H1 (cell line): ENCODE measurements around the gene RAD9A. TPM values are rescaled to one million over a fixed set of nuclear protein-coding genes. Genes with fewer than 3 reads are reported as not detected.
A peak's percentile ranks its signal among the peaks of the same experiment; 100 is the strongest.

Experiments used
- CTCF ChIA-PET: fragments of 300-600 bp; sonication (Branson Sonifier 250); formaldehyde crosslinking; loops from one replicate; lab custom pipeline; 2021; ENCODE audit not compliant: partially characterized antibody; lab: Charles Lee
- POLR2A ChIA-PET: fragments of 300-600 bp; sonication (Branson Sonifier 250); formaldehyde crosslinking; loops from one replicate; lab custom pipeline; 2021; ENCODE audit warnings: inconsistent platforms; ENCODE audit not compliant: partially characterized antibody; lab: Charles Lee
- DNase-seq, 2 experiments: peaks; one replicate each; pipeline versions ENCODE4 v3.0.0 to v3.0.0-alpha.2; 2010 to 2022; ENCODE audit warnings: low spot score in 2 of 2, low read depth in 1 of 2, mixed read lengths in 1 of 2
- FAIRE-seq: peaks from 2 replicates; lab custom pipeline; 2011; peaks lifted over from hg19 to GRCh38; lab: Jason Lieb, UNC
- H2AFZ ChIP-seq: 2 replicates; pipeline ENCODE4 v1.8.1; 2012; ENCODE audit warnings: low read length, inconsistent platforms
- H2AK5ac ChIP-seq: 2 replicates; pipeline ENCODE4 v1.6.1; 2013; ENCODE audit warnings: low read depth, low read length
- H2BK120ac ChIP-seq: replicated peaks from 2 replicates; pipeline ENCODE3; 2013; ENCODE audit warnings: low read depth, low read length, inconsistent platforms
- H2BK12ac ChIP-seq: 2 replicates; pipeline ENCODE4 v1.6.1; 2013; ENCODE audit warnings: low read depth, low read length
- H2BK15ac ChIP-seq: 2 replicates; pipeline ENCODE4 v1.6.1; 2013; ENCODE audit warnings: low read length
- H2BK20ac ChIP-seq: 2 replicates; pipeline ENCODE4 v1.6.1; 2013; ENCODE audit warnings: low read length
- H2BK5ac ChIP-seq: 2 replicates; pipeline ENCODE4 v1.6.1; 2013; ENCODE audit warnings: low read depth, low read length
- H3K14ac ChIP-seq: 2 replicates; pipeline ENCODE4 v1.6.1; 2013; ENCODE audit warnings: inconsistent platforms; ENCODE audit not compliant: insufficient read length
- H3K18ac ChIP-seq: 2 replicates; pipeline ENCODE4 v1.6.1; 2013; ENCODE audit warnings: low read length; ENCODE audit errors: extremely low read depth
- H3K23ac ChIP-seq: 2 replicates; pipeline ENCODE4 v1.6.1; 2013; ENCODE audit warnings: inconsistent platforms; ENCODE audit not compliant: insufficient read length
- H3K23me2 ChIP-seq: 2 replicates; pipeline ENCODE4 v1.6.1; 2013; ENCODE audit warnings: low read depth, low read length
- H3K27ac ChIP-seq: 2 replicates; pipeline ENCODE4 v1.6.1; 2011; ENCODE audit warnings: low read depth, low read length, inconsistent platforms
- H3K27me3 ChIP-seq, 4 experiments: replicated peaks in 1 of 4; 1 replicate in 1 of 4; 2 replicates in 3 of 4; pipeline versions ENCODE4 v1.6.1 to v1.8.1; 2011 to 2013; ENCODE audit warnings: low read length in 3 of 4, mild to moderate bottlenecking in 3 of 4, inconsistent platforms in 2 of 4, mixed read lengths in 2 of 4, moderate library complexity in 1 of 4; ENCODE audit not compliant: control insufficient read depth in 3 of 4, insufficient read depth in 3 of 4; ENCODE audit errors: extremely low read depth in 1 of 4
- H3K36me3 ChIP-seq, 4 experiments: 2 replicates each; pipeline versions ENCODE4 v1.6.1 to v1.8.1; 2011 to 2013; ENCODE audit warnings: mild to moderate bottlenecking in 4 of 4, low read length in 3 of 4, moderate library complexity in 2 of 4, control low read depth in 1 of 4, inconsistent platforms in 1 of 4; ENCODE audit not compliant: insufficient read depth in 4 of 4, control insufficient read depth in 2 of 4
- H3K4ac ChIP-seq: replicated peaks from 2 replicates; pipeline ENCODE3; 2013; ENCODE audit warnings: low read length, low read depth, mixed read lengths, inconsistent platforms; ENCODE audit not compliant: insufficient read length
- H3K4me1 ChIP-seq, 4 experiments: replicated peaks in 1 of 4; 1 replicate in 1 of 4; 2 replicates in 3 of 4; pipeline versions ENCODE4 v1.6.1 to v1.8.1; 2011 to 2013; ENCODE audit warnings: low read length in 3 of 4, inconsistent platforms in 2 of 4, mixed read lengths in 1 of 4; ENCODE audit not compliant: insufficient read depth in 4 of 4, control insufficient read depth in 3 of 4
- H3K4me2 ChIP-seq, 2 experiments: 2 replicates each; pipeline versions ENCODE4 v1.6.1 to v1.8.1; 2011 to 2013; ENCODE audit warnings: low read depth in 2 of 2, low read length in 2 of 2, control low read depth in 1 of 2, inconsistent platforms in 1 of 2, mild to moderate bottlenecking in 1 of 2; ENCODE audit not compliant: insufficient read depth in 1 of 2
- H3K4me3 ChIP-seq, 4 experiments: fragments of 200-600, 300-600 bp in 1 of 4; sonication (generic), shearing (Covaris generic), sonication (Bioruptor Twin) in 1 of 4; 2 replicates each; pipeline versions ENCODE4 v1.5.1 to v1.8.1; 2011 to 2016; ENCODE audit warnings: low read length in 4 of 4, low read depth in 3 of 4, control low read depth in 2 of 4, inconsistent platforms in 2 of 4, mild to moderate bottlenecking in 2 of 4, mixed read lengths in 1 of 4, moderate library complexity in 1 of 4; ENCODE audit not compliant: insufficient read depth in 2 of 4; ENCODE audit errors: extremely low read depth in 1 of 4
- H3K56ac ChIP-seq: replicated peaks from 2 replicates; pipeline ENCODE3; 2013; ENCODE audit warnings: low read depth, mild to moderate bottlenecking, mixed read lengths, low read length, inconsistent platforms; ENCODE audit not compliant: insufficient read length
- H3K79me1 ChIP-seq: 2 replicates; pipeline ENCODE4 v1.6.1; 2013; ENCODE audit warnings: low read depth, low read length, control low read depth
- H3K79me2 ChIP-seq, 2 experiments: 2 replicates each; pipeline versions ENCODE4 v1.6.1 to v1.8.1; 2012 to 2013; ENCODE audit warnings: low read length in 2 of 2, mild to moderate bottlenecking in 2 of 2, inconsistent platforms in 1 of 2; ENCODE audit not compliant: insufficient read depth in 2 of 2, control insufficient read depth in 1 of 2
- H3K9ac ChIP-seq, 4 experiments: replicated peaks in 1 of 4; 1 replicate in 1 of 4; 2 replicates in 3 of 4; pipeline versions ENCODE4 v1.6.1 to v1.8.1; 2011 to 2013; ENCODE audit warnings: low read depth in 3 of 4, low read length in 3 of 4, control low read depth in 2 of 4, mild to moderate bottlenecking in 2 of 4, moderate library complexity in 2 of 4, inconsistent platforms in 1 of 4; ENCODE audit errors: extremely low read depth in 1 of 4
- H3K9me3 ChIP-seq, 2 experiments: 2 replicates each; pipeline versions ENCODE4 v1.6.1 to v1.8.1; 2012 to 2013; ENCODE audit warnings: mild to moderate bottlenecking in 2 of 2, moderate library complexity in 2 of 2, control low read depth in 1 of 2, inconsistent platforms in 1 of 2, low read depth in 1 of 2, low read length in 1 of 2, mixed read lengths in 1 of 2; ENCODE audit not compliant: insufficient read depth in 2 of 2
- H4K20me1 ChIP-seq, 2 experiments: replicated peaks in 1 of 2; 2 replicates each; pipeline versions ENCODE3 to v1.8.1; 2011 to 2013; ENCODE audit warnings: inconsistent platforms in 2 of 2, low read length in 2 of 2, mild to moderate bottlenecking in 1 of 2; ENCODE audit not compliant: insufficient read depth in 2 of 2, control insufficient read depth in 1 of 2
- H4K5ac ChIP-seq: 2 replicates; pipeline ENCODE4 v1.6.1; 2013; ENCODE audit warnings: low read length, low read depth, mixed read lengths, inconsistent platforms; ENCODE audit not compliant: insufficient read length
- H4K8ac ChIP-seq: 2 replicates; pipeline ENCODE4 v1.8.0; 2013; ENCODE audit warnings: mild to moderate bottlenecking, moderate library complexity, low read length, inconsistent platforms; ENCODE audit not compliant: insufficient read depth; ENCODE audit errors: extremely low read depth
- H4K91ac ChIP-seq: replicated peaks from 2 replicates; pipeline ENCODE3; 2013; ENCODE audit warnings: low read length, mixed read lengths, inconsistent platforms; ENCODE audit not compliant: insufficient read length
- GABPA ChIP-seq: IDR thresholded peaks from 2 replicates; pipeline ENCODE4 v1.6.1; 2011; ENCODE audit warnings: mild to moderate bottlenecking, low read length, moderate library complexity, borderline replicate concordance; ENCODE audit not compliant: insufficient read depth
- TEAD4 ChIP-seq: IDR thresholded peaks from 2 replicates; pipeline ENCODE4 v1.6.1; 2012; ENCODE audit warnings: low read depth, low read length, inconsistent platforms, mixed read lengths
- WGBS, 2 experiments: shearing (Covaris generic) in 1 of 2; methylation state at CpG; one replicate each; pipeline versions ENCODE4 v1.1.6 to v1.1.7; 2013 to 2015; ENCODE audit warnings: low lambda C conversion rate in 2 of 2, mixed read lengths in 2 of 2, inconsistent platforms in 1 of 2, low coverage in 1 of 2, missing lambda C conversion rate in 1 of 2; ENCODE audit not compliant: insufficient replicate concordance in 2 of 2, insufficient coverage in 1 of 2, insufficient read length in 1 of 2; ENCODE audit errors: extremely low coverage in 1 of 2, missing lambda C conversion rate in 1 of 2; 5-methylcytosine and 5-hydroxymethylcytosine counted together
- polyA plus RNA-seq, 7 experiments: library from polyadenylated mRNA; depleted of rRNA in 3 of 7; stranded (reverse) in 5 of 7; unstranded in 2 of 7; fragments of >200 nt in 5 of 7; fragments of 200-250 nt in 2 of 7; gene quantifications; 1 replicate in 5 of 7; 2 replicates in 1 of 7; 4 replicates in 1 of 7; pipeline versions ENCODE4 v1.2.1 to v1.2.3, GENCODE V29; 2011 to 2013; ENCODE audit warnings: missing spikeins in 2 of 7, mixed read lengths in 2 of 7
- total RNA-seq: library from RNA; stranded (reverse); fragmentation: NEBNext Ultra II Directional; extraction: Animal tissue kit (Norgen Biotek cat#: 25700); gene quantifications from 2 replicates; pipeline ENCODE4 v1.2.1, GENCODE V29; 2021

Gene RAD9A
- total and polyA plus RNA-seq, 2 of the 8 experiments (the other 6 are each of a cell fraction or from before 2014, with no cell fraction given): 22.2 to 25.5 TPM

- Histone ChIP-seq H3K4me1 (peaks cover 0 to 18% (median 14%) of the 10 kb centered on the region in 4 experiments; a peak in 6 of 7 replicates), H3K36me3 (peaks cover 8 to 34% (median 18%) of the 10 kb centered on the region in 4 experiments), H3K4ac (no peak within 1 kb of the TSS), H4K5ac (peak within 1 kb of the TSS; percentile 57), H2AK5ac (peak within 1 kb of the TSS; percentile 82; the same call in 1 of the 2 replicates), H3K4me3 (peak within 1 kb of the TSS in 1 of 4 experiments; percentile 26; a peak in 1 of 8 replicates), H3K27ac (peak within 1 kb of the TSS; percentile 80; the same call in 1 of the 2 replicates), H3K56ac (no peak within 1 kb of the TSS), H2BK120ac (no peak within 1 kb of the TSS), H2BK12ac (0 out of 2 replicates have a peak within 1 kb of the TSS, but pooled peaks have one; percentile 33), H3K4me2 (peak within 1 kb of the TSS; percentile 5 to 62; a peak in 3 of 4 replicates), H3K79me2 (no peaks in the 10 kb centered on the region), H3K23ac (no peak within 1 kb of the TSS), H4K91ac (peak within 1 kb of the TSS; percentile 88), H3K23me2 (no peaks in the 10 kb centered on the region), H2AFZ (no peak within 1 kb of the TSS), H2BK15ac (0 out of 2 replicates have a peak within 1 kb of the TSS, but pooled peaks have one; percentile 46), H3K18ac (peak within 1 kb of the TSS; percentile 13), H3K9ac (no peak within 1 kb of the TSS; a peak in 1 of 7 replicates), H3K79me1 (no peaks in the 10 kb centered on the region), H3K9me3 (no peaks in the 10 kb centered on the region), H3K27me3 (no peaks in the 10 kb centered on the region), H2BK20ac (0 out of 2 replicates have a peak within 1 kb of the TSS, but pooled peaks have one; percentile 7), H2BK5ac (peak within 1 kb of the TSS; percentile 87), H4K20me1 (peaks cover 2 to 26% of the 10 kb centered on the region in 2 experiments), H3K14ac (no peak within 1 kb of the TSS), H4K8ac (peak within 1 kb of the TSS; percentile 51; the same call in 1 of the 2 replicates)
- DNase-seq (peak in 1 of 2 experiments; percentile 38), FAIRE-seq (no peak)
- TF ChIP-seq GABPA (no peak), TEAD4 (peak; percentile 16; the same call in 1 of the 2 replicates)
- WGBS, 2 experiments: 83% methylated on average over 13 of the region's 26 CpGs; no CpG with 5 or more reads in 1 of the 2 experiments
- CTCF ChIA-PET: interaction anchor here (0.6 to 1.8 kb wide), 6 partner anchors 19 to 55 kb away, joined by 3 to 5 read pairs (median 3); no protein-coding TSS in a partner anchor
- POLR2A ChIA-PET: interaction anchor here (1.0 to 12.5 kb wide), 20 partner anchors 9 to 84 kb away, joined by 3 to 104 read pairs (median 6); partner anchors contain the start of genes CABP4, CARNS1, GPR152 and PPP1CA
Measured at GRCh38 chr11:67437082-67437808, 45.5 kb downstream of the RAD9A start, which contains the start of gene PTPRCAP. TSS of gene PTPRCAP (minus strand) at chr11:67437682. CDS start at chr11:67437619, 63 bp downstream.
